Spleen (tissue), 11 donors: Measurements from ENCODE around the gene MRI1. TPM values are rescaled to one million over a fixed set of nuclear protein-coding genes. Genes with fewer than 3 reads are reported as not detected.

ENCODE experiments used
- DNase-seq: peaks from one replicate; pipeline ENCODE4 v3.0.0-alpha.2; 2020
- H3K27ac ChIP-seq, 8 donors: fragments of 200-600 bp; sonication (generic) in 7 of 8; 1 replicate in 4 of 8; 2 replicates in 4 of 8; pipeline versions ENCODE4 v1.5.0 to v1.8.0; 2016 to 2021; ENCODE audit warnings: inconsistent platforms in 4 of 8, mild to moderate bottlenecking in 4 of 8, moderate library complexity in 1 of 8
- H3K27me3 ChIP-seq, 7 donors: fragments of 200-600 bp; sonication (generic) in 6 of 7; replicated peaks in 1 of 7; 1 replicate in 4 of 7; 2 replicates in 3 of 7; pipeline versions ENCODE4 v1.5.0 to v1.8.0; 2016 to 2021; ENCODE audit warnings: inconsistent platforms in 3 of 7, mild to moderate bottlenecking in 1 of 7
- H3K36me3 ChIP-seq, 6 donors: fragments of 200-600 bp; sonication (generic) in 5 of 6; 1 replicate in 4 of 6; 2 replicates in 2 of 6; pipeline versions ENCODE4 v1.5.0 to v1.8.0; 2016 to 2021; ENCODE audit warnings: inconsistent platforms in 2 of 6
- H3K4me1 ChIP-seq, 6 donors: fragments of 200-600 bp; sonication (generic) in 5 of 6; 1 replicate in 3 of 6; 2 replicates in 3 of 6; pipeline versions ENCODE4 v1.5.0 to v1.8.0; 2016 to 2021; ENCODE audit warnings: inconsistent platforms in 3 of 6
- H3K4me3 ChIP-seq, 8 donors: fragments of 200-600 bp; sonication (generic) in 7 of 8; 1 replicate in 4 of 8; 2 replicates in 4 of 8; pipeline versions ENCODE4 v1.5.0 to v1.8.0; 2016 to 2021; ENCODE audit warnings: inconsistent platforms in 4 of 8, mild to moderate bottlenecking in 4 of 8, moderate library complexity in 2 of 8
- H3K9me3 ChIP-seq, 8 donors: fragments of 200-600 bp; sonication (generic) in 7 of 8; 1 replicate in 4 of 8; 2 replicates in 4 of 8; pipeline versions ENCODE4 v1.5.0 to v1.8.0; 2016 to 2021; ENCODE audit warnings: inconsistent platforms in 4 of 8
- CTCF ChIP-seq, 11 experiments: fragments of 200-600 bp in 7 of 11; fragments of 450-650 bp in 4 of 11; sonication (generic) in 4 of 11; IDR thresholded peaks in 8 of 11; conservative IDR thresholded peaks in 3 of 11; 1 replicate in 7 of 11; 2 replicates in 4 of 11; pipeline versions ENCODE4 v1.4.0 to v1.8.0; 2016 to 2021; ENCODE audit warnings: antibody characterized with exemption in 11 of 11, inconsistent platforms in 4 of 11, mild to moderate bottlenecking in 1 of 11
- POLR2A ChIP-seq, 3 donors: fragments of 450-650 bp; IDR thresholded peaks; one replicate each; pipeline ENCODE4 v1.5.1; 2017; ENCODE audit warnings: antibody characterized with exemption in 3 of 3, mild to moderate bottlenecking in 1 of 3
- POLR2AphosphoS5 ChIP-seq, 3 donors: sonication (generic); formaldehyde crosslinking; IDR thresholded peaks; one replicate each; pipeline ENCODE4 v1.5.1; 2017; ENCODE audit warnings: antibody characterized with exemption in 3 of 3
- WGBS, 5 donors: extraction: QIAGEN DNeasy Blood & Tissue Kit in 3 of 5; methylation state at CpG; one replicate each; pipeline versions ENCODE4 v1.1.5 to v1.1.7; 2013 to 2018; 5-methylcytosine and 5-hydroxymethylcytosine counted together
- intact Hi-C: fragments of 100-400 bp; cut with DNase I; formaldehyde crosslinking; loops from one replicate; pipeline ENCODE4 v1.15.0; 2023; ENCODE audit warnings: low total_unique reads
- polyA plus RNA-seq, 3 donors: library from polyadenylated mRNA; stranded (reverse); fragments of 200-250 nt; gene quantifications; one replicate each; pipeline ENCODE4 v1.2.1, GENCODE V29; 2013
- total RNA-seq, 7 donors: library from RNA; depleted of rRNA in 3 of 7; stranded (reverse); fragments of >200 nt in 3 of 7; fragmentation: NEBNext Ultra II Directional in 4 of 7; extraction: Animal tissue kit (Norgen Biotek cat#: 25700) in 4 of 7; gene quantifications; one replicate each; pipeline versions ENCODE4 v1.1.0 to v1.2.1, GENCODE V29; 2016 to 2021
- donor health status: healthy with polysubstance abuse.
- donor health status: DM: no; HTN: no; CAD: no; lungs with moderate emphysema.
- donor health status: DM: no; HTN: no; CAD: no.
- donor health status: Bipolar disorder and iron deficiency.
- donor health status: healthy.
- donor health status: DM: no; HTN: no; CAD: no.
- donor health status: DM: yes; HTN: yes; CAD: no.

MRI1 gene
- total and polyA plus RNA-seq, 10 donors = 21.2 to 64.6 (median 35.3) TPM

DNA sequence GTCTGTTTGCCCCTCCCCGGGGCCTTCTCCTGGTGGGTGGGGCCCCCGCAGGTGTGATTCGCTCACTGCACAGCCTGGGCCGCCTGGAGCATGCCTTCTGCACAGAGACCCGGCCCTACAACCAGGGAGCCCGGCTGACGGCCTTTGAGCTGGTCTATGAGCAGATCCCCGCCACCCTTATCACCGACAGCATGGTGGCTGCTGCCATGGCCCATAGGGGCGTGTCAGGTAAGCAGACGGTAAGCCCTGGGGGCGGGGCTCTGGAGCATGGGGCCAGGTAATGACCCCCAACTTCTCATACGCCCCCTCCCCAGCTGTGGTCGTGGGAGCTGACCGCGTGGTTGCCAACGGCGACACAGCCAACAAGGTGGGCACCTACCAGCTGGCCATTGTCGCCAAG lies 4.2 kb downstream of the MRI1 start:
- Histone ChIP-seq H3K27ac (no peak overlapping the region), H3K4me1 (peaks cover 5 to 28% (median 21%) of the 10 kb centered on the region in 6 donors), H3K27me3 (no peaks in the 10 kb centered on the region), H3K4me3 (no peak overlapping the region), H3K9me3 (no peaks in the 10 kb centered on the region), H3K36me3 (peaks cover 0 to 65% (median 41%) of the 10 kb centered on the region in 6 donors)
- DNase-seq = no peak
- 88 to 96% (median 94%) methylated on average over 12 to 19 of the region's 19 CpGs for WGBS, 5 donors
- intact Hi-C loops = no loop called here
- TF ChIP-seq CTCF (IDR thresholded peaks at IDR 0.05 in 8 of 11, conservative IDR thresholded peaks at IDR 0.05 in 3 of 11) (no peak), POLR2A (IDR thresholded peaks at IDR 0.05) (no peak), POLR2AphosphoS5 (IDR thresholded peaks at IDR 0.05) (no peak)

- no peak overlapping the region for H3K4me3 ChIP-seq
- peaks cover 8 to 31% (median 25%) of the 10 kb centered on the region in 6 donors for H3K4me1 ChIP-seq
- no peak for DNase-seq
- H3K27me3 ChIP-seq = no peaks in the 10 kb centered on the region
- TF ChIP-seq CTCF (IDR thresholded peaks at IDR 0.05 in 8 of 11, conservative IDR thresholded peaks at IDR 0.05 in 3 of 11) (no peak), POLR2AphosphoS5 (IDR thresholded peaks at IDR 0.05) (no peak), POLR2A (IDR thresholded peaks at IDR 0.05) (no peak)
- 88 to 94% (median 91%) methylated on average over 16 of the region's 16 CpGs for WGBS, 5 donors
- H3K27ac ChIP-seq = no peak overlapping the region
- no peaks in the 10 kb centered on the region for H3K9me3 ChIP-seq
- intact Hi-C loops = no loop called here
- H3K36me3 ChIP-seq = peaks cover 0 to 62% (median 41%) of the 10 kb centered on the region in 6 donors
These were observed 5.8 kb downstream of the MRI1 start for GRCh38 chr19:13770013-13770635.

GRCh38 chr19:13774217-13775191 lies 10.2 kb downstream of the MRI1 start, which contains the start of gene C19orf53:
C19orf53 (plus strand) TSS chr19:13774456; CDS start chr19:13774478, 22 bp downstream.
- Histone ChIP-seq H3K9me3 (no peaks in the 10 kb centered on the region), H3K4me3 (peak within 1 kb of the TSS; percentile 73 to 92 (median 88)), H3K36me3 (peaks cover 2 to 73% (median 50%) of the 10 kb centered on the region in 6 donors), H3K4me1 (peaks cover 8 to 40% (median 26%) of the 10 kb centered on the region in 6 donors), H3K27me3 (no peaks in the 10 kb centered on the region), H3K27ac (peak within 1 kb of the TSS; percentile 75 to 92 (median 88))
- intact Hi-C loops = no loop called here
- WGBS, 5 donors = 0 to 1% (median 1%) methylated on average over 58 to 61 of the region's 61 CpGs
- DNase-seq = peak; percentile 96
- TF ChIP-seq POLR2AphosphoS5 (IDR thresholded peaks at IDR 0.05) (peak; percentile 99), CTCF (IDR thresholded peaks at IDR 0.05 in 8 of 11, conservative IDR thresholded peaks at IDR 0.05 in 3 of 11) (no peak), POLR2A (IDR thresholded peaks at IDR 0.05) (peak in 2 of 3 donors; percentile 78 to 83)
